ENCODE results near the gene GALNT15. TPM values are rescaled to one million over a fixed set of nuclear protein-coding genes. Genes with fewer than 3 reads are reported as not detected.

GALNT15 gene
- total RNA-seq, 2 experiments from 2014 or later: not detected

DNA sequence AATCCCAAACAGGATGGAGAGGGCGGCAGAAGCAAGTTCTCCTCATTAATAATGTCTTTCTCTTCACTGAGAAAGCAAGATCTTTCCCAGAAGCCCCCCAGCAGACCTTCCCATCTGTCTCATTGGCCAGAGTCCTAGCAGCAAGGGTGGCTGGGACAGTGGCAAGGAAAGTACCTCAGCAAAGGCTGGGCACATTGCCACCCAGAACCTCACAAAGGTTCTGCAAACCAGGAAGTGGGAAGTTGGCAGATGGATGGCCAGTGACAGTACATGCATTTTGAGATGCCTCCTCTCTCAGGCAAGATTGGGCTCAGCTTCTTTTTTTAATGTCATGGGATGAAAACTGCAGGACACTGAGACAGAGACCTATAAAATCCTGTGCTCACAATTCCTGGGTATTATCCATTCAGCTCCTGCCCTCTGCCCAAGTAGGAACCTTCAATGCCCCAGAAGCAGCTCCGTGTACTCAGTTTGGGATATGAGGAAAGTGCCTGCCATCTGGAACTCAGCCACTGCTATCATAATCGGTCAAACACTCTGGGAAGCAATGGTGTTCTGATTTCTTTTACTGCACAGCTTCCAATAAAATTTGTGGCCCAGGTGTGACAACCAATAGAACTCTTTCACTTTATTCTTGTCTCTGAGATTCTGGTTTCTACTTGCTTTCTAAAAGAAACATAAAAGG lies 64.7 kb downstream of the GALNT15 start:
- no peak overlapping the region for H3K27ac Mint-ChIP-seq
- CTCF ChIA-PET: no interaction called here
- H3K4me1 Mint-ChIP-seq (ENCODE audit: low read depth): no peaks in the 10 kb centered on the region
- H3K4me3 Mint-ChIP-seq: no peak overlapping the region
- H3K36me3 Mint-ChIP-seq (ENCODE audit: low read depth): no peaks in the 10 kb centered on the region
- H3K27me3 Mint-ChIP-seq (ENCODE audit: low read depth): no peaks in the 10 kb centered on the region
- no peaks in the 10 kb centered on the region for H3K9me3 Mint-ChIP-seq
- DNase-seq: no peak
- intact Hi-C loops (cut with micrococcal nuclease): no loop called here

DNA sequence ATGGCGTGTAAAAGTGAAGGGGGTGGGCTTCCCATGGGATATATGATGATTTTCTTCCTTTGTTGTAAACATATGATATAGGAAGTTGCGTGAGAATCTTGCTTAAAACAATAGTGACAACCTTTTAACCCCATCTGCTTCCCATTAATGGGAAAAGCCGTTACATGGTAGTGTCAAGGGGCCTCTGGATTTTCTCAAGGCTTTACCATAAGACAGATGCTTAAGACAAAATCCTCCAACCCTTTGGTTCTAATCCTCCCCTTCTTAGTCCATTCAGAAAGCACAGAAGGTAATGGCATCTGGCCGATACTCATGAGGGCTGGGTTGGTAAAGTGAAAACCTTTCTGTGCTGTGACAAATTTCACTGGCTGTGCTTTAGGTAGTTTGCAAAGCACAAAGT lies 65.3 kb downstream of the GALNT15 start:
- no peaks in the 10 kb centered on the region for H3K9me3 Mint-ChIP-seq
- DNase-seq: no peak
- no peaks in the 10 kb centered on the region for H3K4me1 Mint-ChIP-seq (ENCODE audit: low read depth)
- no peak overlapping the region for H3K27ac Mint-ChIP-seq
- no peaks in the 10 kb centered on the region for H3K36me3 Mint-ChIP-seq (ENCODE audit: low read depth)
- CTCF ChIA-PET: no interaction called here
- H3K4me3 Mint-ChIP-seq: no peak overlapping the region
- H3K27me3 Mint-ChIP-seq (ENCODE audit: low read depth): no peaks in the 10 kb centered on the region
- intact Hi-C loops (cut with micrococcal nuclease): no loop called here

DNA sequence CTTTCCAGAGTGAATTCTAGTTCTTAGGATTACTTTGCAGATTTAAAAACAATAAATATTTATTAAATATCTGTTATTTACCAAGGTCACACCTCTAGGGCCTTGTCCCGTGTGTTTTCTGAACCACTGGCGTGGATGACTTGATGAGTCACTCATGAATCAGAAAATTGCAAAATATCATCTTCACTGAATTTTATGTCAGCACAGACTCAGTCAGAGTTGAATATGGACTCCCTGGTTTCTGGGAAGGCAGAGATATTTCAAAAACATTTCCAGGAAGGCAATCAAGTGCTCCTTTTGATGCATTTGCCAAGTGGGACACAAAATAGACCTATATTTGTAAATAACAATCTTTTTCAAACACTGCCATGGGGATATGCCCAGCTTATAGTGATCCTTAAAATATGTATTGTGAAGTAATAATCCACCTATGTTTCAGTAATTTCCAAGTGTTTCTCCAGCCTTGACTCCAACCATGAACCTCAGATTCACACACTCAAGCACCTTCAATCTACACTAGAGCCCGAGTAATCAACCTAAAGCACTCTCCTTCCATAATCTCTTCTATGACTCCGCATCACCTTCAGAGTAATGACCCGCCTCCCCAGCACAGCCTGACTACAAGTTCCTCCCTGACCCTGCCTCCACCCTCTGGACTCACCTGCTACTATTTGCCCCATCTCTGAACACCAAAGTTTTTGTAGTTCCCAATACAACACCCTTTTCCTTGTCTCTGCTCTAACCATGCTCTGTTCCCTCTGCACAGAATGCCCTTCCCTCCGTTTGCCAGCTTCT lies 65.9 kb downstream of the GALNT15 start:
- Mint-ChIP-seq H3K4me1 (ENCODE audit: low read depth) (no peaks in the 10 kb centered on the region), H3K4me3 (no peak overlapping the region), H3K27ac (no peak overlapping the region), H3K27me3 (ENCODE audit: low read depth) (no peaks in the 10 kb centered on the region), H3K36me3 (ENCODE audit: low read depth) (no peaks in the 10 kb centered on the region), H3K9me3 (no peaks in the 10 kb centered on the region)
- intact Hi-C loops (cut with micrococcal nuclease): no loop called here
- CTCF ChIA-PET: interaction anchor here (0.7 kb wide), 1 partner anchor 14 kb away, joined by 3 read pairs; no protein-coding TSS in a partner anchor
- no peak for DNase-seq

DNA sequence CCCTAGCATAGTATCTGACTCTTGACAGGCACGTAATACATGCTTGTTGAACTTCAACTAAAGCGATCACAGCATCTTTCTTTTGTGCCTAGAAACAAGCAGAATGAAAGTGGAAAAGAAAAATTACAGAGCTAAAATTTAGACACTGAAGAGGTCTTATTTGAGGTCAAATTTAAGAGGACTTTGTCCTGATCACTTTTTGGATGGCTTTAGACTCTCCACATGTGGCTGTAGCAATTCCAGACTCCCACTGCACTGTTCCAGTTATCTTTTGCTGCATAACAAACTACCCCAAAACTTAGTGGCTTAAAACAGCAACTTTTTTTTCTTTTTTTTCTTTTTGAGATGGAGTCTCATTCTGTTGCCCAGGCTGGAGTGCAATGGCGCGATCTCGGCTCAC lies 66.7 kb downstream of the GALNT15 start:
- DNase-seq: no peak
- H3K27ac Mint-ChIP-seq: no peak overlapping the region
- H3K4me3 Mint-ChIP-seq: no peak overlapping the region
- no peaks in the 10 kb centered on the region for H3K36me3 Mint-ChIP-seq (ENCODE audit: low read depth)
- intact Hi-C loops (cut with micrococcal nuclease): no loop called here
- H3K27me3 Mint-ChIP-seq (ENCODE audit: low read depth): no peaks in the 10 kb centered on the region
- no peaks in the 10 kb centered on the region for H3K4me1 Mint-ChIP-seq (ENCODE audit: low read depth)
- no peaks in the 10 kb centered on the region for H3K9me3 Mint-ChIP-seq
- CTCF ChIA-PET: interaction anchor here (0.7 kb wide), 1 partner anchor 13 kb away, joined by 3 read pairs; no protein-coding TSS in a partner anchor

- Mint-ChIP-seq H3K27me3 (ENCODE audit: low read depth) (no peaks in the 10 kb centered on the region), H3K4me1 (ENCODE audit: low read depth) (peaks cover 2% of the 10 kb centered on the region), H3K4me3 (no peak overlapping the region), H3K36me3 (ENCODE audit: low read depth) (no peaks in the 10 kb centered on the region), H3K9me3 (no peaks in the 10 kb centered on the region), H3K27ac (no peak overlapping the region)
- intact Hi-C loops (cut with micrococcal nuclease): no loop called here
- no peak for DNase-seq
- CTCF ChIA-PET: interaction anchor here (0.7 to 1.1 kb wide), 3 partner anchors 9 to 193 kb away, joined by 3 to 4 read pairs (median 3); no protein-coding TSS in a partner anchor
Measured at GRCh38 chr3:16242177-16242576, 67.7 kb downstream of the GALNT15 start.

DNA sequence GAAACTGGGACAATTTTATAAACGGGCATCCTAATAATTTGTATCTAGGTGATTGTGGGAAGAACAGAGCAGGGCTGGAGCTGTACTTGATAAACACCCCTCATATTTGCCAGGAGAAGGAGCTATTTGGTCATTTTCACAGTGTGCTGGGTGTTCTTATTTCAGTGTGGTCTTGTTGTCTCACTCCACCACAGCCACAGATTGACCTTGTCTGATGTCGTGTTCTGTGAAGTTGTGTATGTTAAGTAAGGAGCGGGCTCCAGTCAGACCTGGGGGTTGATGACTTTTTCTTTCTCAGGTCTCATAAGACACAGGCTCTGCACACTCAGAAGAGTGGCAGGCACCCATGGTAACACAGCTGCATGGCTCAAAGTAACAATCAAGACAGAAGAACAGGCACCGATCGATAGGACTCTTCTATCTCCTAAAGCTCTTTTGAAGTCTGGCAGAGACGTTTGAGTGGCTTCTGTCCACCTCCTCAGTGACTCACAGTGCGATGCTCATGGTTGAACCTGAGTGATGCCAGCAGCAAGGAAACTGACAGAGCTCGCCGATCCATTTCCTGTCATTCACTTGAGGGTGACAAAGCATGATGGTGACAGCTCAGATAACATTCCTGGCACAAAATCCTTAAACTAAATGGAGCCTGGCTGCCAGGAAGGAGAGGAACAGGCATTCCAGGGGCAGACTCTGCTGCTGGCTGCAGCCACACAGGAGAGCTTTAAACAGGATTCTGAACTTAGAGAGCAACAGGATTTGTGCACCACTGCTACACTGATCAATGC lies 69.4 kb downstream of the GALNT15 start:
- intact Hi-C loops (cut with micrococcal nuclease): no loop called here
- peaks cover 4% of the 10 kb centered on the region for H3K4me1 Mint-ChIP-seq (ENCODE audit: low read depth)
- H3K4me3 Mint-ChIP-seq: no peak overlapping the region
- H3K27me3 Mint-ChIP-seq (ENCODE audit: low read depth): no peaks in the 10 kb centered on the region
- DNase-seq: peak; percentile 37
- H3K9me3 Mint-ChIP-seq: no peaks in the 10 kb centered on the region
- no peaks in the 10 kb centered on the region for H3K36me3 Mint-ChIP-seq (ENCODE audit: low read depth)
- no peak overlapping the region for H3K27ac Mint-ChIP-seq
- CTCF ChIA-PET: interaction anchor here (0.6 to 1.6 kb wide), 10 partner anchors 10 to 1037 kb away, joined by 3 to 10 read pairs (median 3); partner anchors contain the start of gene DPH3

DNA sequence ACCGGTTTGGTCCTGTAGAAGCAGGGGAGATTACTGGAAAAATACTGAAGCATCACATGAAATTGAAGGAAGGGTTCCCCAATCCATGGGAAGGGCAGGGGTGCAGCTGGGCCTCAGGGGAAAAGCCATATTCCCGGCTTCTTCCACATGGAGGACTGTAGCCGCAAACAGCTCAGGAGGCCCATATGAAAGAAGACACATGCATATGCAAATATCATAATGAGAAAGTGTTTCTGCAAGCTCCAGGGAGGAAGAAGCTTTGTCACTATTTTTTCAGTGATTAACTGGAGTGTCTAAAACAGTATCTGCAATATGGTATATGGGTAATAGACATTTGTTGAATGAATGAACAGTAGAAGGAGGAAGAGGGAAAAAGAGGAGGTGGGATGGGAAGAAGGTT lies 71.1 kb downstream of the GALNT15 start:
- DNase-seq: no peak
- no peaks in the 10 kb centered on the region for H3K9me3 Mint-ChIP-seq
- no peaks in the 10 kb centered on the region for H3K36me3 Mint-ChIP-seq (ENCODE audit: low read depth)
- H3K27me3 Mint-ChIP-seq (ENCODE audit: low read depth): no peaks in the 10 kb centered on the region
- no peak overlapping the region for H3K27ac Mint-ChIP-seq
- CTCF ChIA-PET: interaction anchor here (0.6 to 1.1 kb wide), 6 partner anchors 20 to 508 kb away, joined by 3 to 4 read pairs (median 3); no protein-coding TSS in a partner anchor
- peaks cover 4% of the 10 kb centered on the region for H3K4me1 Mint-ChIP-seq (ENCODE audit: low read depth)
- intact Hi-C loops (cut with micrococcal nuclease): no loop called here
- no peak overlapping the region for H3K4me3 Mint-ChIP-seq

- intact Hi-C loops (cut with micrococcal nuclease): loop anchor here (1.0 kb wide), 6 partner anchors 36 to 1045 kb away; no protein-coding TSS in a partner anchor
- Mint-ChIP-seq H3K27ac (no peak overlapping the region), H3K27me3 (ENCODE audit: low read depth) (no peaks in the 10 kb centered on the region), H3K4me3 (no peak overlapping the region), H3K36me3 (ENCODE audit: low read depth) (no peaks in the 10 kb centered on the region), H3K4me1 (ENCODE audit: low read depth) (peaks cover 4% of the 10 kb centered on the region), H3K9me3 (no peaks in the 10 kb centered on the region)
- DNase-seq: peak; percentile 89
- CTCF ChIA-PET: interaction anchor here (0.9 to 2.4 kb wide), 10 partner anchors 12 to 598 kb away, joined by 3 to 14 read pairs (median 3); no protein-coding TSS in a partner anchor
Measured at GRCh38 chr3:16247282-16248061, 73.0 kb downstream of the GALNT15 start.

DNA sequence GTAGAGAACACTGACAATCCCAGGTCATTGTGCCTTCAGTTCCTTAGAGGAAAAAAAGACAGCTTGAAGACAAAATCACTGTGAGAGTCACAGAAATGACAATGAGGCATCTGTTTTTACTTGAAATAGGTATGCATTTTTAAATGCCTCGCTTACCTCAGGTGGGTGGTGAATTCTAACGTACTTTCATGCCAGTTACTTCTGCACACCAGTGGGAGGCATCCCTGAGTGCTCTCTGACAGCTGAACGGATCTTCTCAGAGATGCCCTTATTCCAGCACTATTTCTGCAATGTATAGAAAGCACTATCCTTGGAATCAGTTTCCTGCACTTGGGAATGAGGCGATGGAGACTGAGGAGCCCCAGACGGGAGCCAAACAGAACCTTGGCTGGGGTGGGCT lies 74.1 kb downstream of the GALNT15 start:
- Mint-ChIP-seq H3K27ac (no peak overlapping the region), H3K36me3 (ENCODE audit: low read depth) (no peaks in the 10 kb centered on the region), H3K9me3 (no peaks in the 10 kb centered on the region), H3K27me3 (ENCODE audit: low read depth) (no peaks in the 10 kb centered on the region), H3K4me3 (no peak overlapping the region), H3K4me1 (ENCODE audit: low read depth) (peaks cover 4% of the 10 kb centered on the region)
- CTCF ChIA-PET: interaction anchor here (0.6 to 2.4 kb wide), 8 partner anchors 15 to 1141 kb away, joined by 3 to 14 read pairs (median 4); no protein-coding TSS in a partner anchor
- intact Hi-C loops (cut with micrococcal nuclease): no loop called here
- DNase-seq: no peak

- no peak overlapping the region for H3K4me3 Mint-ChIP-seq
- CTCF ChIA-PET: interaction anchor here (1.3 to 2.4 kb wide), 2 partner anchors 199 to 1141 kb away, joined by 3 to 14 read pairs; no protein-coding TSS in a partner anchor
- peaks cover 4% of the 10 kb centered on the region for H3K4me1 Mint-ChIP-seq (ENCODE audit: low read depth)
- no peaks in the 10 kb centered on the region for H3K36me3 Mint-ChIP-seq (ENCODE audit: low read depth)
- no peaks in the 10 kb centered on the region for H3K9me3 Mint-ChIP-seq
- intact Hi-C loops (cut with micrococcal nuclease): no loop called here
- no peak overlapping the region for H3K27ac Mint-ChIP-seq
- peak; percentile 57 for DNase-seq
- H3K27me3 Mint-ChIP-seq (ENCODE audit: low read depth): no peaks in the 10 kb centered on the region
Measured at GRCh38 chr3:16249336-16249735, 74.9 kb downstream of the GALNT15 start.

DNA sequence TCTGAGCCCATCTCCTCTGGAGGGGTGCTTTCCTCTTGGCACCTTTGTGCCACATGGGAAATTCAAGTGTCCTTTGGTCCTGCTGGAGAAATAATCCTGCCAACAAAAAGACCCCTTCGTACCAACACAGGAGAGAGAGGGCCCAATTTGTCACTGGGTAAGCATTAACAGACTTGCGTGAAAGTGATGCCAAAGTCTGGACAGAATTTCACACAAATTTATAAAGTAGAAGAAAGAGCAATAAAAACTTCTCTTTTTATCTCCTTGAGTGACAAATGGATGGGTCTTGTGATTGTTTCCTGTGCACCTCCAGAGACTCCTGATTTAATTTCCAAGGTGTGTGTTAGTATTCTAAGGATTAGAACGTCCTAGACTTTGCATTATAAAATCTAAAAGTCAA lies 75.4 kb downstream of the GALNT15 start:
- intact Hi-C loops (cut with micrococcal nuclease): no loop called here
- Mint-ChIP-seq H3K27me3 (ENCODE audit: low read depth) (no peaks in the 10 kb centered on the region), H3K27ac (no peak overlapping the region), H3K4me1 (ENCODE audit: low read depth) (peaks cover 5% of the 10 kb centered on the region), H3K9me3 (no peaks in the 10 kb centered on the region), H3K36me3 (ENCODE audit: low read depth) (no peaks in the 10 kb centered on the region), H3K4me3 (no peak overlapping the region)
- no peak for DNase-seq
- CTCF ChIA-PET: no interaction called here
